RWPE2 (cell line): ENCODE results near the gene WDR76.
"Not testable (repeated sequence)": the region's sequence is repeated elsewhere in the genome, so short reads cannot be mapped to it uniquely, and the experiment has no call there.

Experiments
- ATAC-seq: fragments of 200-7000 bp; cut with Tn5 transposase; 3 replicates; pipeline ENCODE4 v1.9.1; 2021; ENCODE audit warnings: low read depth
- DNase-seq: peaks from one replicate; pipeline ENCODE4 v3.0.0-alpha.2; 2020; ENCODE audit warnings: low spot score
- H3K27ac ChIP-seq: fragments of 450-650 bp; 2 replicates; pipeline ENCODE4 v1.5.1; 2017; ENCODE audit warnings: mild to moderate bottlenecking; ENCODE audit not compliant: poor library complexity, severe bottlenecking
- H3K27me3 ChIP-seq: fragments of 250-450 bp; sonication (Bioruptor Pico); 2 replicates; pipeline ENCODE4 v1.5.1; 2021; ENCODE audit warnings: mild to moderate bottlenecking, moderate library complexity; ENCODE audit not compliant: insufficient read depth, poor library complexity, severe bottlenecking
- H3K36me3 ChIP-seq: fragments of 250-450 bp; sonication (Bioruptor Pico); 2 replicates; pipeline ENCODE4 v1.5.1; 2020; ENCODE audit warnings: low read depth, mild to moderate bottlenecking, moderate library complexity
- H3K4me1 ChIP-seq: fragments of 250-450 bp; sonication (Bioruptor Pico); 2 replicates; pipeline ENCODE4 v1.5.1; 2021; ENCODE audit warnings: mild to moderate bottlenecking, moderate library complexity; ENCODE audit not compliant: insufficient read depth, poor library complexity, severe bottlenecking
- H3K4me3 ChIP-seq: fragments of 250-450 bp; sonication (Bioruptor Pico); 2 replicates; pipeline ENCODE4 v1.5.1; 2021; ENCODE audit warnings: mild to moderate bottlenecking, moderate library complexity; ENCODE audit not compliant: severe bottlenecking
- H3K9me3 ChIP-seq: fragments of 250-450 bp; sonication (Bioruptor Pico); 2 replicates; pipeline ENCODE4 v1.5.1; 2021; ENCODE audit warnings: mild to moderate bottlenecking, moderate library complexity; ENCODE audit not compliant: severe bottlenecking
- TF ChIP-seq, protein P1 (sequence below): fragments of 450-650 bp; IDR thresholded peaks from one replicate; pipeline ENCODE4 v1.5.1; 2017; ENCODE audit warnings: mild to moderate bottlenecking, moderate library complexity; ENCODE audit not compliant: poor library complexity, severe bottlenecking

WDR76 gene

GRCh38 chr15:43831519-43832052 is 4.8 kb downstream of the WDR76 start:
- H3K4me3 ChIP-seq, H3K27me3 ChIP-seq, H3K27ac ChIP-seq, H3K4me1 ChIP-seq, DNase-seq, H3K9me3 ChIP-seq, ATAC-seq: not testable (repeated sequence)
- peaks cover 61% of the 10 kb centered on the region for H3K36me3 ChIP-seq

DNA sequence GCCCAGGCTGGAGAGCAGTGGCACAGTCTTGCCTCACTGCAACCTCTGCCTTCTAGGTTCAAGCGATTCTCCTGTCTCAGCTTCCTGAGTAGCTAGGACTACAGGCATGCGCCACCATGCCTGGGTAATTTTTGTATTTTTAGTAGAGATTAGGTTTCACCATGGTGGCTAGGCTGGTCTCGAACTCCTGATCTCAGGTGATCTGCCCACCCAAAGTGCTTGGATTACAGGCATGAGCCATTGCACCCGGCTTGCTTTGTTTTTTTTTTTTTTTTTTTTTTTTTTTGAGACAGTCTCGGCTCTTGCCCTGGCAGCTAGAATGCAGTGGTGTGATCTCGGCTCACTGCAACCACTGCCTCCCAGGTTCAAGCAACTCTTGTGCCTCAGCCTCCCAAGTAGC is 5.7 kb downstream of the WDR76 start:
- H3K27ac ChIP-seq: not testable (repeated sequence)

DNA sequence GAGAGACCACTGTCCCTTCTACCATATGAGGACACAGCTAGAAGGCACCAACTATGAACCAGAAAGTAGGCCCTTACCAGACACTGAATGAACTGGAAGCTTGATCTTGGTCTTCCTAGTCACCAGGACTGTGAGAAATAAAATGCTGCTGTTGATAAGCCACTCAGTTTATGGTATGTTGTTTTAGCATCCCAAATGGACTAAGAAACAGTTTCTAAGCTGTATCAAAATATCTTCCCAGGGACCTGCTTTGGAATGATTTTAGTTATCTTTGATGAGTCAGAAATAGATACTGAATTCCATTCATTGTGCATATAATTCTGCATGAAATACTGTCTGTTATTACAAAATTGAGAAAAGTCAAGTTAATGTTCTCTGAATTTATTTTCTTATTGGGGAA is 18.6 kb downstream of the WDR76 start:
- Histone ChIP-seq H3K27ac (no peak overlapping the region), H3K36me3 (peaks cover 88% of the 10 kb centered on the region), H3K4me1 (no peaks in the 10 kb centered on the region), H3K27me3 (no peaks in the 10 kb centered on the region), H3K9me3 (no peaks in the 10 kb centered on the region), H3K4me3 (no peak overlapping the region)
- DNase-seq (no peak), ATAC-seq (no peak)
- TF ChIP-seq, protein P1, sequence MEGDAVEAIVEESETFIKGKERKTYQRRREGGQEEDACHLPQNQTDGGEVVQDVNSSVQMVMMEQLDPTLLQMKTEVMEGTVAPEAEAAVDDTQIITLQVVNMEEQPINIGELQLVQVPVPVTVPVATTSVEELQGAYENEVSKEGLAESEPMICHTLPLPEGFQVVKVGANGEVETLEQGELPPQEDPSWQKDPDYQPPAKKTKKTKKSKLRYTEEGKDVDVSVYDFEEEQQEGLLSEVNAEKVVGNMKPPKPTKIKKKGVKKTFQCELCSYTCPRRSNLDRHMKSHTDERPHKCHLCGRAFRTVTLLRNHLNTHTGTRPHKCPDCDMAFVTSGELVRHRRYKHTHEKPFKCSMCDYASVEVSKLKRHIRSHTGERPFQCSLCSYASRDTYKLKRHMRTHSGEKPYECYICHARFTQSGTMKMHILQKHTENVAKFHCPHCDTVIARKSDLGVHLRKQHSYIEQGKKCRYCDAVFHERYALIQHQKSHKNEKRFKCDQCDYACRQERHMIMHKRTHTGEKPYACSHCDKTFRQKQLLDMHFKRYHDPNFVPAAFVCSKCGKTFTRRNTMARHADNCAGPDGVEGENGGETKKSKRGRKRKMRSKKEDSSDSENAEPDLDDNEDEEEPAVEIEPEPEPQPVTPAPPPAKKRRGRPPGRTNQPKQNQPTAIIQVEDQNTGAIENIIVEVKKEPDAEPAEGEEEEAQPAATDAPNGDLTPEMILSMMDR: no peak

More for the DNA sequence above, 5.7 kb downstream of the WDR76 start:
- not testable (repeated sequence) for ATAC-seq, H3K4me1 ChIP-seq, H3K9me3 ChIP-seq, H3K4me3 ChIP-seq, H3K27me3 ChIP-seq, DNase-seq
- peaks cover 70% of the 10 kb centered on the region for H3K36me3 ChIP-seq

GRCh38 chr15:43851251-43851650 is 24.4 kb downstream of the WDR76 start:
- Histone ChIP-seq H3K4me3 (no peak overlapping the region), H3K36me3 (peaks cover 94% of the 10 kb centered on the region), H3K4me1 (no peaks in the 10 kb centered on the region), H3K9me3 (no peaks in the 10 kb centered on the region), H3K27ac (no peak overlapping the region), H3K27me3 (no peaks in the 10 kb centered on the region)
- ATAC-seq (no peak), DNase-seq (no peak)
- TF ChIP-seq, protein P1: no peak

DNA sequence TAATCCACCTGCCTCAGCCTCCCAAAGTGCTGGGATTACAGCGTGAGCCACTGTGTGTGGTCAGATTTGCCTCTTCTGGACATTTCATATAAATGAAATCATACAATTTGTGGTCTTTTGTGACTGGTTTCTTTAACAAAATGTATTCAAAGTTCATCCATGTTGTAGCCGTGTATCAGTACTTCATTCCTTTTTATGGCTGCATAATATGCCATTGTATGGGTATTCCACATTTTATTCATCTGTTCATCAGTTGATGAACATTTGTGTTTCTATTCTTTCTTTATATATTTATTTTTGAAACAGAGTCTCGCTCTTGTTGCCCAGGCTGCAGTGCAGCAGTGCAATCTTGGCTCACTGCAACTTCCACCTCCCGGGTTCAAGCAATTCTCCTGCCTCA is 25.8 kb downstream of the WDR76 start:
- no peaks in the 10 kb centered on the region for H3K27me3 ChIP-seq
- no peaks in the 10 kb centered on the region for H3K4me1 ChIP-seq
- no peak overlapping the region for H3K4me3 ChIP-seq
- no peak overlapping the region for H3K27ac ChIP-seq
- H3K36me3 ChIP-seq: peaks cover 94% of the 10 kb centered on the region
- no peaks in the 10 kb centered on the region for H3K9me3 ChIP-seq
- ATAC-seq (no peak), DNase-seq (no peak)
- TF ChIP-seq, protein P1: no peak

DNA sequence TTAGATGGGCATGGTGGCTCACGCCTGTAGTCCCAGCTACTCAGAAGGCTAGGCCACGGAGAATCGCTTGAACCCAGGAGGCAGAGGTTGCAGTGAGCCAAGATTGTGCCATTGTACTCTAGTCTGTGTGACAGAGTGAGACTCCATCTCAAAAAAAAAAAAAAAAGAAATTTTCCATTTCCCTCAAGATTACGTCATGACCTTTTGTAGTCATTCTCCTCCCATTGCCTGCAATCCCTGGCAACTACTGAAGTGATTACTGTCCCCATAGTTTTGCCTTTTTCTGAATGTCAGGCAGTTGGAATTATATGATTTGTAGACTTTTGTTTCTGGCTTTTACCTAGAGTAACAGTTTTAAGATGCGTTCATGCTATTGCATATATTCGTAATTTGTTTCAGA is 28.0 kb downstream of the WDR76 start:
- TF ChIP-seq, protein P1: no peak
- H3K4me1 ChIP-seq: no peaks in the 10 kb centered on the region
- ATAC-seq (no peak), DNase-seq (no peak)
- no peak overlapping the region for H3K27ac ChIP-seq
- peaks cover 95% of the 10 kb centered on the region for H3K36me3 ChIP-seq
- no peak overlapping the region for H3K4me3 ChIP-seq
- H3K9me3 ChIP-seq: no peaks in the 10 kb centered on the region
- H3K27me3 ChIP-seq: no peaks in the 10 kb centered on the region
